Measurements from ENCODE around the gene BOLA1. TPM values are rescaled to one million over a fixed set of nuclear protein-coding genes. Genes with fewer than 3 reads are reported as not detected.
A peak's percentile ranks its signal among the peaks of the same experiment; 100 is the strongest.
"Not testable (repeated sequence)": the region's sequence is repeated elsewhere in the genome, so short reads cannot be mapped to it uniquely, and the experiment has no call there.

Gene BOLA1, protein sequence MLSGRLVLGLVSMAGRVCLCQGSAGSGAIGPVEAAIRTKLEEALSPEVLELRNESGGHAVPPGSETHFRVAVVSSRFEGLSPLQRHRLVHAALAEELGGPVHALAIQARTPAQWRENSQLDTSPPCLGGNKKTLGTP
- total RNA-seq (6.2 TPM), polyA plus RNA-seq (10 to 100 TPM; 37.9 to 47.8 (median 39.5) TPM)

GRCh38 chr1:149899460-149900284 is at the start of gene BOLA1:
BOLA1 (plus strand) TSS chr1:149899568; CDS start chr1:149900060, 492 bp downstream.
- Mint-ChIP-seq H3K27me3 (no peaks in the 10 kb centered on the region), H3K36me3 (peaks cover 4% of the 10 kb centered on the region), H3K9me3 (peaks cover 0 to 4% (median 2%) of the 10 kb centered on the region in 7 donors), H3K27ac (peak within 1 kb of the TSS; percentile 89 to 96 (median 95)), H3K4me1 (peaks cover 7 to 28% (median 15%) of the 10 kb centered on the region in 4 donors), H3K4me3 (peak within 1 kb of the TSS; percentile 91 to 94 (median 93))
- ATAC-seq (ENCODE audit: low read depth in 2 of 2) (peak; percentile 96 to 97), DNase-seq (peak; percentile 74 to 89 (median 78))
- Histone ChIP-seq H3K4me3 (ENCODE audit: low read depth, low read length) (peak within 1 kb of the TSS; percentile 82), H3K27me3 (ENCODE audit: control insufficient read depth, insufficient read depth, low read length) (no peaks in the 10 kb centered on the region), H3K9me3 (ENCODE audit: control insufficient read depth in 2 of 2, low read length in 2 of 2) (no peaks in the 10 kb centered on the region), H3K4me1 (ENCODE audit: control insufficient read depth, insufficient read depth, low read length, poor library complexity, severe bottlenecking) (peaks cover 12% of the 10 kb centered on the region), H3K27ac (ENCODE audit: insufficient read depth, low read length, poor library complexity, severe bottlenecking) (peak within 1 kb of the TSS; percentile 82), H3K36me3 (ENCODE audit: control insufficient read depth, insufficient read depth, low read length) (no peaks in the 10 kb centered on the region)

DNA sequence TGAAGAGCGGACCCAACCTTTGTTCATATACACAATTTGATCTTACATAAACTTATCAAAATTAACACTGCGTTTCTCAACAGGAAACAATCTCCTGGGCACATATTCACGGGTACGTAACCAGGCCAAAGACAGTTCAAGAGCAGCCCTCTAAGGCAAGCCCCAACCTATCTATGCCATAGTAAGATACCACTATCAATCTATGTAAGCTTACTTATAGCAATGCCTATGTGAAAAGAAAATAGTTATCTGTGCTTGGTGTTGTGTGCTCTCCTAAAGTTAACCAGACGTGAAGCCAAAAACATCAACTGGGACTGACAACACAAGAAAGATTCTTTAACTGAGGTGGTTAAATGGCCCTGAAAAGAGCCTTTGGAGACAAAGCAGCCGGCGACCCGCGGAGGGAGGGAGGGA is 49.4 kb upstream of the BOLA1 start:
- Mint-ChIP-seq H3K4me3 (peak overlapping the region; percentile 88 to 96 (median 92)), H3K9me3 (peaks cover 0 to 2% (median 0%) of the 10 kb centered on the region in 7 donors), H3K27me3 (no peaks in the 10 kb centered on the region), H3K36me3 (peaks cover 11% of the 10 kb centered on the region), H3K4me1 (peaks cover 34 to 48% (median 45%) of the 10 kb centered on the region in 4 donors), H3K27ac (peak overlapping the region; percentile 84 to 96 (median 86))
- H3K4me3 ChIP-seq (ENCODE audit: low read depth, low read length) = peak overlapping the region; percentile 97
- peak overlapping the region; percentile 76 for H3K27ac ChIP-seq (ENCODE audit: insufficient read depth, low read length, poor library complexity, severe bottlenecking)
- peaks cover 45% of the 10 kb centered on the region for H3K4me1 ChIP-seq (ENCODE audit: control insufficient read depth, insufficient read depth, low read length, poor library complexity, severe bottlenecking)
- no peak for ATAC-seq (ENCODE audit: low read depth in 2 of 2)
- peak in 2 of 3 donors; percentile 41 to 63 for DNase-seq
- H3K27me3 ChIP-seq (ENCODE audit: control insufficient read depth, insufficient read depth, low read length) = no peaks in the 10 kb centered on the region
- no peaks in the 10 kb centered on the region for H3K9me3 ChIP-seq (ENCODE audit: control insufficient read depth in 2 of 2, low read length in 2 of 2)
- H3K36me3 ChIP-seq (ENCODE audit: control insufficient read depth, insufficient read depth, low read length) = peaks cover 5% of the 10 kb centered on the region

GRCh38 chr1:149850732-149851345 is 48.5 kb upstream of the BOLA1 start:
- not testable (repeated sequence) for H3K27ac ChIP-seq (ENCODE audit: insufficient read depth, low read length, poor library complexity, severe bottlenecking)

GRCh38 chr1:149851585-149852213 is 47.7 kb upstream of the BOLA1 start:
- H3K36me3 Mint-ChIP-seq; DNase-seq; H3K27me3 ChIP-seq (ENCODE audit: control insufficient read depth, insufficient read depth, low read length); H3K9me3 ChIP-seq (ENCODE audit: control insufficient read depth in 2 of 2, low read length in 2 of 2); H3K9me3 Mint-ChIP-seq; H3K27ac Mint-ChIP-seq; H3K27me3 Mint-ChIP-seq; H3K36me3 ChIP-seq (ENCODE audit: control insufficient read depth, insufficient read depth, low read length); H3K27ac ChIP-seq (ENCODE audit: insufficient read depth, low read length, poor library complexity, severe bottlenecking); H3K4me3 Mint-ChIP-seq; H3K4me3 ChIP-seq (ENCODE audit: low read depth, low read length): not testable (repeated sequence)
- H3K4me1 ChIP-seq (ENCODE audit: control insufficient read depth, insufficient read depth, low read length, poor library complexity, severe bottlenecking) = peaks cover 28% of the 10 kb centered on the region
- H3K4me1 Mint-ChIP-seq = peaks cover 19 to 30% (median 29%) of the 10 kb centered on the region in 4 donors
- ATAC-seq (ENCODE audit: low read depth in 2 of 2) = peak; percentile 63

More at GRCh38 chr1:149850732-149851345, 48.5 kb upstream of the BOLA1 start:
- H3K4me1 Mint-ChIP-seq = peaks cover 25 to 39% (median 36%) of the 10 kb centered on the region in 4 donors
- not testable (repeated sequence) for H3K9me3 Mint-ChIP-seq; H3K9me3 ChIP-seq (ENCODE audit: control insufficient read depth in 2 of 2, low read length in 2 of 2); H3K27me3 Mint-ChIP-seq; H3K36me3 ChIP-seq (ENCODE audit: control insufficient read depth, insufficient read depth, low read length); H3K4me3 Mint-ChIP-seq; H3K4me3 ChIP-seq (ENCODE audit: low read depth, low read length); DNase-seq; H3K27ac Mint-ChIP-seq; H3K27me3 ChIP-seq (ENCODE audit: control insufficient read depth, insufficient read depth, low read length)
- peaks cover 11% of the 10 kb centered on the region for H3K36me3 Mint-ChIP-seq
- peak; percentile 77 to 78 for ATAC-seq (ENCODE audit: low read depth in 2 of 2)
- peaks cover 37% of the 10 kb centered on the region for H3K4me1 ChIP-seq (ENCODE audit: control insufficient read depth, insufficient read depth, low read length, poor library complexity, severe bottlenecking)

- H3K27me3 Mint-ChIP-seq; H3K27me3 ChIP-seq (ENCODE audit: control insufficient read depth, insufficient read depth, low read length); H3K27ac ChIP-seq (ENCODE audit: insufficient read depth, low read length, poor library complexity, severe bottlenecking); H3K36me3 Mint-ChIP-seq; H3K4me3 Mint-ChIP-seq; H3K36me3 ChIP-seq (ENCODE audit: control insufficient read depth, insufficient read depth, low read length); DNase-seq; H3K9me3 ChIP-seq (ENCODE audit: control insufficient read depth in 2 of 2, low read length in 2 of 2); H3K27ac Mint-ChIP-seq; H3K4me3 ChIP-seq (ENCODE audit: low read depth, low read length); H3K9me3 Mint-ChIP-seq: not testable (repeated sequence)
- peaks cover 13 to 25% (median 23%) of the 10 kb centered on the region in 4 donors for H3K4me1 Mint-ChIP-seq
- peak; percentile 21 to 26 for ATAC-seq (ENCODE audit: low read depth in 2 of 2)
- peaks cover 23% of the 10 kb centered on the region for H3K4me1 ChIP-seq (ENCODE audit: control insufficient read depth, insufficient read depth, low read length, poor library complexity, severe bottlenecking)
Observed at GRCh38 chr1:149852263-149852662, 47.1 kb upstream of the BOLA1 start.

DNA sequence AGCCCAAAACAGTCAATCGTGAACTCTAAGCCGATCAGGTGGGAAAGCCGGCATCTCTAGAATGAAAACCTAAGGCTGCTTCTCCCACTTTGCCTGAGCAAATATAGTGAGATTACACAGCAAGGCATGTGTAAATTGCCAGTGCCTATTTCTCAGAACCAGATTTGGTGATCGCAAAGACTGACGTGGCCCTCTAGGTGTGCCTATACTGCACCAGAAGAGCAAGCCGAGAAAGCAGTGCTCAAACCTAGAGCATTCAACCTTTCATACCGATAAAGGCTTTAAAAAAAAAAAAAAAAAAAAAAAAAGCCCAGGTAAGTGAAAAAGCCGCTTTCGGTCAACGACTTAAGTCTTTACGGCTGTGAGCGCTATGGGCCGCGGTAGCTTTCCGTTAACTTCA is 39.1 kb upstream of the BOLA1 start:
- H3K4me3 ChIP-seq (ENCODE audit: low read depth, low read length); H3K9me3 Mint-ChIP-seq; H3K4me3 Mint-ChIP-seq; H3K36me3 Mint-ChIP-seq; H3K27me3 ChIP-seq (ENCODE audit: control insufficient read depth, insufficient read depth, low read length); H3K9me3 ChIP-seq (ENCODE audit: control insufficient read depth in 2 of 2, low read length in 2 of 2); H3K27ac ChIP-seq (ENCODE audit: insufficient read depth, low read length, poor library complexity, severe bottlenecking); DNase-seq; H3K27me3 Mint-ChIP-seq; H3K27ac Mint-ChIP-seq; H3K4me1 Mint-ChIP-seq; H3K4me1 ChIP-seq (ENCODE audit: control insufficient read depth, insufficient read depth, low read length, poor library complexity, severe bottlenecking); H3K36me3 ChIP-seq (ENCODE audit: control insufficient read depth, insufficient read depth, low read length): not testable (repeated sequence)
- ATAC-seq (ENCODE audit: low read depth in 2 of 2) = peak; percentile 30 to 48

GRCh38 chr1:149860684-149861496 is 38.5 kb upstream of the BOLA1 start:
- H3K4me1 Mint-ChIP-seq; H3K27ac Mint-ChIP-seq; H3K27me3 ChIP-seq (ENCODE audit: control insufficient read depth, insufficient read depth, low read length); H3K36me3 Mint-ChIP-seq; H3K27ac ChIP-seq (ENCODE audit: insufficient read depth, low read length, poor library complexity, severe bottlenecking); H3K9me3 Mint-ChIP-seq; H3K4me3 Mint-ChIP-seq; H3K9me3 ChIP-seq (ENCODE audit: control insufficient read depth in 2 of 2, low read length in 2 of 2); DNase-seq; H3K27me3 Mint-ChIP-seq; H3K4me1 ChIP-seq (ENCODE audit: control insufficient read depth, insufficient read depth, low read length, poor library complexity, severe bottlenecking); H3K4me3 ChIP-seq (ENCODE audit: low read depth, low read length); H3K36me3 ChIP-seq (ENCODE audit: control insufficient read depth, insufficient read depth, low read length): not testable (repeated sequence)
- ATAC-seq (ENCODE audit: low read depth in 2 of 2) = peak; percentile 85

Measured in CD4-positive, CD25-positive, alpha-beta regulatory T cell (primary cell).